CD14-positive monocyte (primary cell): ENCODE data around the gene TTC9C. TPM values are rescaled to one million over a fixed set of nuclear protein-coding genes. Genes with fewer than 3 reads are reported as not detected.
"Not testable (repeated sequence)": the region's sequence is repeated elsewhere in the genome, so short reads cannot be mapped to it uniquely, and the experiment has no call there.

Experiments
- DNase-seq, 3 donors: peaks; one replicate each; pipeline ENCODE4 v3.0.0-alpha.2; 2011 to 2022
- H2AFZ ChIP-seq: 2 replicates; pipeline ENCODE4 v1.6.0; 2012; ENCODE audit warnings: mild to moderate bottlenecking, low read depth, low read length, inconsistent platforms; ENCODE audit not compliant: insufficient read depth, poor library complexity, severe bottlenecking
- H3K27ac ChIP-seq, 2 donors: 1 replicate in 1 of 2; 2 replicates in 1 of 2; pipeline ENCODE4 v1.5.1; 2012 to 2013; ENCODE audit warnings: low read length in 2 of 2, control low read depth in 1 of 2, inconsistent platforms in 1 of 2, low read depth in 1 of 2, mild to moderate bottlenecking in 1 of 2
- H3K27me3 ChIP-seq, 2 donors: one replicate each; pipeline versions ENCODE4 v1.6.0 to v1.6.1; 2011 to 2013; ENCODE audit warnings: low read length in 2 of 2; ENCODE audit not compliant: control insufficient read depth in 2 of 2, insufficient read depth in 2 of 2
- H3K36me3 ChIP-seq, 2 donors: replicated peaks in 1 of 2; 1 replicate in 1 of 2; 2 replicates in 1 of 2; pipeline versions ENCODE4 v1.5.1 to v1.6.1; 2012 to 2013; ENCODE audit warnings: low read length in 2 of 2, control low read depth in 1 of 2, inconsistent platforms in 1 of 2, mild to moderate bottlenecking in 1 of 2; ENCODE audit not compliant: insufficient read depth in 2 of 2, control insufficient read depth in 1 of 2
- H3K4me1 ChIP-seq, 2 donors: 1 replicate in 1 of 2; 2 replicates in 1 of 2; pipeline versions ENCODE4 v1.5.1 to v1.6.1; 2012 to 2013; ENCODE audit warnings: low read length in 2 of 2, control low read depth in 1 of 2, inconsistent platforms in 1 of 2, mild to moderate bottlenecking in 1 of 2, moderate library complexity in 1 of 2; ENCODE audit not compliant: insufficient read depth in 2 of 2, control insufficient read depth in 1 of 2
- H3K4me2 ChIP-seq: replicated peaks from 2 replicates; pipeline ENCODE3; 2012; ENCODE audit warnings: low read length, moderate library complexity, mild to moderate bottlenecking; ENCODE audit not compliant: poor library complexity, severe bottlenecking; ENCODE audit errors: extremely low read depth
- H3K4me3 ChIP-seq, 3 experiments: fragments of 200-600 bp in 1 of 3; sonication (generic) in 1 of 3; replicated peaks in 1 of 3; 1 replicate in 2 of 3; 2 replicates in 1 of 3; pipeline ENCODE4 v1.5.1; 2011 to 2013; ENCODE audit warnings: low read length in 3 of 3, mild to moderate bottlenecking in 3 of 3, control low read depth in 2 of 3, low read depth in 2 of 3, inconsistent platforms in 1 of 3, moderate library complexity in 1 of 3
- H3K79me2 ChIP-seq: 2 replicates; pipeline ENCODE4 v1.6.0; 2012; ENCODE audit warnings: mild to moderate bottlenecking, control low read depth, inconsistent platforms, low read length, moderate library complexity; ENCODE audit not compliant: insufficient read depth
- H3K9ac ChIP-seq: 2 replicates; pipeline ENCODE4 v1.6.0; 2017; ENCODE audit warnings: low read length, mild to moderate bottlenecking; ENCODE audit not compliant: insufficient read depth, poor library complexity, severe bottlenecking
- H3K9me3 ChIP-seq, 2 donors: replicated peaks in 1 of 2; 1 replicate in 1 of 2; 2 replicates in 1 of 2; pipeline versions ENCODE4 v1.5.1 to v1.6.1; 2012 to 2013; ENCODE audit warnings: low read length in 2 of 2, control low read depth in 1 of 2; ENCODE audit not compliant: control insufficient read depth in 1 of 2, insufficient read depth in 1 of 2
- H4K20me1 ChIP-seq: 2 replicates; pipeline ENCODE4 v1.6.0; 2012; ENCODE audit warnings: mild to moderate bottlenecking, low read length, control low read depth, moderate library complexity; ENCODE audit not compliant: insufficient read depth
- H3K27ac Mint-ChIP-seq, 7 donors: one replicate each; pipeline ENCODE4 v1.8.0; 2020; ENCODE audit warnings: mild to moderate bottlenecking in 7 of 7, mixed read lengths in 7 of 7, moderate library complexity in 6 of 7, inconsistent platforms in 2 of 7
- H3K27me3 Mint-ChIP-seq, 3 donors: one replicate each; pipeline ENCODE4 v1.8.0; 2021 to 2022; ENCODE audit warnings: low read depth in 3 of 3, mild to moderate bottlenecking in 3 of 3, mixed read lengths in 3 of 3, moderate library complexity in 3 of 3, inconsistent platforms in 1 of 3
- H3K36me3 Mint-ChIP-seq, 2 donors: one replicate each; pipeline ENCODE4 v1.8.0; 2020; ENCODE audit warnings: mixed read lengths in 2 of 2, inconsistent platforms in 1 of 2, mild to moderate bottlenecking in 1 of 2
- H3K4me1 Mint-ChIP-seq: one replicate; pipeline ENCODE4 v1.8.0; 2020; ENCODE audit warnings: mild to moderate bottlenecking, mixed read lengths
- H3K4me3 Mint-ChIP-seq, 2 donors: one replicate each; pipeline ENCODE4 v1.8.0; 2020; ENCODE audit warnings: mild to moderate bottlenecking in 2 of 2, mixed read lengths in 2 of 2, moderate library complexity in 1 of 2
- H3K9me3 Mint-ChIP-seq, 7 donors: one replicate each; pipeline ENCODE4 v1.8.0; 2020 to 2022; ENCODE audit warnings: mixed read lengths in 7 of 7, mild to moderate bottlenecking in 6 of 7, moderate library complexity in 6 of 7, inconsistent platforms in 2 of 7
- CTCF ChIP-seq: fragments of 200-600 bp; IDR thresholded peaks from one replicate; pipeline ENCODE4 v1.8.0; 2022; ENCODE audit warnings: antibody characterized with exemption, mild to moderate bottlenecking
- whole genome bisulfite sequencing: methylation state at CpG from one replicate; pipeline ENCODE4 v1.1.5; 2013; ENCODE audit warnings: missing lambda C conversion rate; ENCODE audit not compliant: insufficient coverage; 5-methylcytosine and 5-hydroxymethylcytosine counted together
- intact Hi-C, 2 donors: fragments of 100-400 bp; cut with micrococcal nuclease; formaldehyde crosslinking; loops; one replicate each; pipeline versions ENCODE4 v1.15.0 to v1.15.1; 2023
- polyA plus RNA-seq, 3 donors: library from polyadenylated mRNA; depleted of rRNA in 1 of 3; unstranded in 2 of 3; stranded (reverse) in 1 of 3; fragments of 300-500 nt in 2 of 3; fragments of >200 nt in 1 of 3; fragmentation: Illumina TruSeq in 2 of 3; gene quantifications; 1 replicate in 2 of 3; 2 replicates in 1 of 3; pipeline ENCODE4 v1.2.3, GENCODE V29; 2012 to 2021

The TTC9C gene
- polyA plus RNA-seq, 3 donors: 17.9 to 21.6 (median 20.4) TPM

GRCh38 chr11:62757846-62758788 lies 29.8 kb downstream of the TTC9C start:
- H3K27ac ChIP-seq: no peak overlapping the region
- no peaks in the 10 kb centered on the region for H4K20me1 ChIP-seq
- no peak overlapping the region for H2AFZ ChIP-seq
- H3K79me2 ChIP-seq: peaks cover 23% of the 10 kb centered on the region
- intact Hi-C loops: no loop called here
- DNase-seq: no peak
- WGBS: 92% methylated on average over 3 of the region's 9 CpGs
- no peak for TF ChIP-seq CTCF
- peaks cover 1 to 3% (median 2%) of the 10 kb centered on the region in 3 donors for H3K27me3 Mint-ChIP-seq
- H3K9me3 Mint-ChIP-seq: no peaks in the 10 kb centered on the region
- no peak overlapping the region for H3K4me2 ChIP-seq
- H3K9me3 ChIP-seq: no peaks in the 10 kb centered on the region
- H3K4me3 ChIP-seq: no peak overlapping the region
- no peak overlapping the region for H3K9ac ChIP-seq
- H3K4me3 Mint-ChIP-seq: no peak overlapping the region
- H3K36me3 Mint-ChIP-seq: peaks cover 4 to 6% of the 10 kb centered on the region in 2 donors
- H3K4me1 ChIP-seq: peaks cover 20 to 30% of the 10 kb centered on the region in 2 donors
- peak overlapping the region in 1 of 7 donors; percentile 25 for H3K27ac Mint-ChIP-seq
- H3K36me3 ChIP-seq: no peaks in the 10 kb centered on the region
- no peaks in the 10 kb centered on the region for H3K27me3 ChIP-seq
- peaks cover 21% of the 10 kb centered on the region for H3K4me1 Mint-ChIP-seq

- Histone ChIP-seq H3K4me2 (peak overlapping the region; percentile 85), H3K36me3 (peaks cover 6 to 20% of the 10 kb centered on the region in 2 donors), H3K4me1 (peaks cover 12 to 16% of the 10 kb centered on the region in 2 donors), H3K79me2 (peaks cover 30% of the 10 kb centered on the region), H2AFZ (peak overlapping the region; percentile 59), H3K4me3 (peak overlapping the region; percentile 9 to 93 (median 10))
- not testable (repeated sequence) for H3K27ac ChIP-seq, H3K9me3 ChIP-seq, H3K27me3 ChIP-seq, H3K27me3 Mint-ChIP-seq, H4K20me1 ChIP-seq, DNase-seq, H3K9ac ChIP-seq, H3K9me3 Mint-ChIP-seq
- no CpG with 5 or more reads among the region's 9 CpGs for WGBS
- peaks cover 15% of the 10 kb centered on the region for H3K4me1 Mint-ChIP-seq
- H3K4me3 Mint-ChIP-seq: peak overlapping the region; percentile 80 to 95
- peak overlapping the region; percentile 41 to 90 (median 80) for H3K27ac Mint-ChIP-seq
- intact Hi-C loops: loop anchor here in 1 of 2 donors (1.0 kb wide), 1 partner anchor 26 kb away; the partner anchor contains the start of gene TMEM179B
- H3K36me3 Mint-ChIP-seq: peaks cover 15 to 28% of the 10 kb centered on the region in 2 donors
Observed at GRCh38 chr11:62760867-62761227, 32.6 kb downstream of the TTC9C start.
